NK-92 (cell line): Measurements from ENCODE around the gene ARF1.

Experiments
- DNase-seq: peaks from one replicate; lab custom pipeline; 2025; ENCODE audit not compliant: unreplicated experiment; lab: John Stamatoyannopoulos, UW

Gene ARF1

GRCh38 chr1:228084797-228085196 is 2.3 kb downstream of the ARF1 start:
- no peak for DNase-seq

- DNase-seq = no peak
These were observed 2.9 kb downstream of the ARF1 start for GRCh38 chr1:228085287-228085951.

- no peak for DNase-seq
These were observed 5.3 kb downstream of the ARF1 start for GRCh38 chr1:228087771-228088251.

GRCh38 chr1:228088586-228089498 is 6.3 kb downstream of the ARF1 start:
- no peak for DNase-seq

GRCh38 chr1:228089519-228090380 is 7.2 kb downstream of the ARF1 start:
- DNase-seq = no peak

GRCh38 chr1:228090613-228091081 is 8.1 kb downstream of the ARF1 start:
- no peak for DNase-seq

- DNase-seq = no peak
These were observed 8.6 kb downstream of the ARF1 start for GRCh38 chr1:228091084-228091483.

- no peak for DNase-seq
These were observed 10.0 kb downstream of the ARF1 start for GRCh38 chr1:228092342-228093049.

GRCh38 chr1:228093050-228093906 is 10.8 kb downstream of the ARF1 start:
- DNase-seq = no peak

GRCh38 chr1:228094432-228095016 is 12.0 kb downstream of the ARF1 start:
- no peak for DNase-seq

- DNase-seq = no peak
These were observed 12.7 kb downstream of the ARF1 start for GRCh38 chr1:228095161-228095560.

GRCh38 chr1:228095938-228096337 is 13.4 kb downstream of the ARF1 start:
- DNase-seq = no peak

- no peak for DNase-seq
These were observed 14.2 kb downstream of the ARF1 start for GRCh38 chr1:228096416-228097332.

- no peak for DNase-seq
These were observed 15.0 kb downstream of the ARF1 start for GRCh38 chr1:228097333-228098081.

- no peak for DNase-seq
These were observed 15.9 kb downstream of the ARF1 start for GRCh38 chr1:228098323-228098931.

- no peak for DNase-seq
These were observed 16.8 kb downstream of the ARF1 start for GRCh38 chr1:228099331-228099732.
